Fibroblast of lung (primary cell): Measurements from ENCODE around the gene ROBO3. TPM values are rescaled to one million over a fixed set of nuclear protein-coding genes. Genes with fewer than 3 reads are reported as not detected.

ENCODE experiments used
- DNase-seq, 2 donors: peaks; one replicate each; pipeline versions ENCODE4 v3.0.0 to v3.0.0-alpha.2; 2010; ENCODE audit warnings: low read depth in 2 of 2
- H2AFZ ChIP-seq: 2 replicates; pipeline ENCODE4 v1.5.1; 2012; ENCODE audit warnings: low read length, control low read depth, inconsistent platforms
- H3K27ac ChIP-seq: 2 replicates; pipeline ENCODE4 v1.5.1; 2011; ENCODE audit warnings: low read length, control low read depth; ENCODE audit not compliant: insufficient read depth
- H3K27me3 ChIP-seq: 2 replicates; pipeline ENCODE4 v1.5.1; 2011; ENCODE audit warnings: mild to moderate bottlenecking, low read length; ENCODE audit not compliant: control insufficient read depth, insufficient read depth
- H3K36me3 ChIP-seq: 2 replicates; pipeline ENCODE4 v1.5.1; 2011; ENCODE audit warnings: low read length; ENCODE audit not compliant: control insufficient read depth, insufficient read depth
- H3K4me1 ChIP-seq: 2 replicates; pipeline ENCODE4 v1.5.1; 2011; ENCODE audit warnings: low read length; ENCODE audit not compliant: control insufficient read depth, insufficient read depth; ENCODE audit errors: extremely low read depth
- H3K4me2 ChIP-seq: 2 replicates; pipeline ENCODE4 v1.5.1; 2011; ENCODE audit warnings: low read length, control low read depth; ENCODE audit not compliant: insufficient read depth; ENCODE audit errors: extremely low read depth
- H3K4me3 ChIP-seq, 4 experiments: fragments of 200-600 bp in 1 of 4; sonication (generic) in 1 of 4; replicated peaks in 1 of 4; 2 replicates each; pipeline ENCODE4 v1.5.1; 2011 to 2016; ENCODE audit warnings: low read length in 4 of 4, low read depth in 3 of 4, mild to moderate bottlenecking in 3 of 4, control low read depth in 2 of 4, inconsistent platforms in 1 of 4, mixed read lengths in 1 of 4; ENCODE audit not compliant: insufficient read depth in 1 of 4; ENCODE audit errors: control extremely low read depth in 1 of 4
- H3K79me2 ChIP-seq: 2 replicates; pipeline ENCODE4 v1.5.1; 2012; ENCODE audit warnings: mild to moderate bottlenecking, low read length, inconsistent platforms; ENCODE audit not compliant: control insufficient read depth, insufficient read depth
- H3K9ac ChIP-seq: 2 replicates; pipeline ENCODE4 v1.5.1; 2011; ENCODE audit warnings: mild to moderate bottlenecking, low read length, control low read depth; ENCODE audit not compliant: insufficient read depth
- H3K9me3 ChIP-seq: 2 replicates; pipeline ENCODE4 v1.5.1; 2012; ENCODE audit warnings: low read depth, low read length; ENCODE audit not compliant: control insufficient read depth, insufficient read depth
- H4K20me1 ChIP-seq: 2 replicates; pipeline ENCODE4 v1.5.1; 2011; ENCODE audit warnings: low read length; ENCODE audit not compliant: control insufficient read depth, insufficient read depth; ENCODE audit errors: extremely low read depth
- CTCF ChIP-seq, 2 donors: IDR thresholded peaks in 1 of 2; conservative IDR thresholded peaks in 1 of 2; 1 replicate in 1 of 2; 2 replicates in 1 of 2; pipeline ENCODE4 v1.5.1; 2011 to 2012; ENCODE audit warnings: low read length in 2 of 2, control low read depth in 1 of 2, inconsistent platforms in 1 of 2, low read depth in 1 of 2, mild to moderate bottlenecking in 1 of 2
- EZH2 ChIP-seq: IDR thresholded peaks from 2 replicates; pipeline ENCODE4 v1.5.1; 2012; ENCODE audit warnings: low read length, control low read depth, mild to moderate bottlenecking; ENCODE audit errors: missing control alignments
- polyA plus RNA-seq, 2 donors: library from polyadenylated mRNA; depleted of rRNA in 1 of 2; stranded (reverse) in 1 of 2; unstranded in 1 of 2; fragments of >200 nt; gene quantifications; 2 replicates each; pipeline ENCODE4 v1.2.1, GENCODE V29; 2011 to 2012; ENCODE audit warnings: missing spikeins in 1 of 2
- total RNA-seq: library from RNA; depleted of rRNA; stranded (reverse); fragments of >200 nt; gene quantifications from 2 replicates; pipeline ENCODE4 v1.2.1, GENCODE V29; 2014

ROBO3 gene
- total and polyA plus RNA-seq, 2 donors (not counting 1 experiment from before 2014, with no cell fraction given), result 7.2 to 25.4 TPM

GRCh38 chr11:124839972-124840621 lies 25.1 kb upstream of the ROBO3 start:
- peak overlapping the region; percentile 76 for H3K4me2 ChIP-seq
- no peak for DNase-seq
- H3K9me3 ChIP-seq, result no peaks in the 10 kb centered on the region
- no peak overlapping the region for H3K27ac ChIP-seq
- no peaks in the 10 kb centered on the region for H3K36me3 ChIP-seq
- H3K4me3 ChIP-seq, result peak overlapping the region in 1 of 4 experiments; percentile 47
- peaks cover 58% of the 10 kb centered on the region for H3K27me3 ChIP-seq
- H3K9ac ChIP-seq, result no peak overlapping the region
- no peak overlapping the region for H2AFZ ChIP-seq
- peaks cover 7% of the 10 kb centered on the region for H3K4me1 ChIP-seq
- H3K79me2 ChIP-seq, result no peaks in the 10 kb centered on the region
- TF ChIP-seq EZH2, result peak; percentile 85
- TF ChIP-seq CTCF (conservative IDR thresholded peaks at IDR 0.05 in 1 of 2, IDR thresholded peaks at IDR 0.05 in 1 of 2; ENCODE audit: low read depth in 1 of 2, low read length in 2 of 2), result no peak
- no peaks in the 10 kb centered on the region for H4K20me1 ChIP-seq

GRCh38 chr11:124840666-124841065 lies 24.6 kb upstream of the ROBO3 start:
- no peak overlapping the region for H3K4me3 ChIP-seq
- TF ChIP-seq CTCF (conservative IDR thresholded peaks at IDR 0.05 in 1 of 2, IDR thresholded peaks at IDR 0.05 in 1 of 2; ENCODE audit: low read depth in 1 of 2, low read length in 2 of 2) (no peak), EZH2 (no peak)

GRCh38 chr11:124841201-124841600 lies 24.0 kb upstream of the ROBO3 start:
- Histone ChIP-seq H2AFZ (no peak overlapping the region), H3K4me2 (no peak overlapping the region), H4K20me1 (no peaks in the 10 kb centered on the region), H3K4me3 (no peak overlapping the region), H3K79me2 (no peaks in the 10 kb centered on the region), H3K36me3 (no peaks in the 10 kb centered on the region), H3K4me1 (peaks cover 7% of the 10 kb centered on the region), H3K9ac (no peak overlapping the region), H3K9me3 (no peaks in the 10 kb centered on the region), H3K27ac (no peak overlapping the region), H3K27me3 (peaks cover 68% of the 10 kb centered on the region)
- peak in 1 of 2 donors; percentile 28 for DNase-seq
- TF ChIP-seq EZH2 (no peak), CTCF (conservative IDR thresholded peaks at IDR 0.05 in 1 of 2, IDR thresholded peaks at IDR 0.05 in 1 of 2; ENCODE audit: low read depth in 1 of 2, low read length in 2 of 2) (no peak)

More at GRCh38 chr11:124840666-124841065, 24.6 kb upstream of the ROBO3 start:
- Histone ChIP-seq H3K27me3 (peaks cover 63% of the 10 kb centered on the region), H3K4me2 (no peak overlapping the region), H3K4me1 (peaks cover 7% of the 10 kb centered on the region), H3K9ac (no peak overlapping the region), H2AFZ (no peak overlapping the region), H3K79me2 (no peaks in the 10 kb centered on the region), H3K27ac (no peak overlapping the region), H3K36me3 (no peaks in the 10 kb centered on the region), H3K9me3 (no peaks in the 10 kb centered on the region), H4K20me1 (no peaks in the 10 kb centered on the region)
- no peak for DNase-seq
